Stimulated activated naive CD8-positive, alpha-beta T cell treated with anti-CD3 and anti-CD28 coated beads, Interleukin-15, amount 100 ng/mL, for 72 hours (primary cell): ENCODE results near the gene IGFBPL1.
"Not testable (repeated sequence)": the region's sequence is repeated elsewhere in the genome, so short reads cannot be mapped to it uniquely, and the experiment has no call there.

ENCODE experiments used
- ATAC-seq: fragments of 150-1000 bp; cut with Tn5 transposase; 2 replicates; pipeline ENCODE4 v1.10.0; 2021; ENCODE audit warnings: mild to moderate bottlenecking, moderate library complexity
- DNase-seq, 2 donors: peaks; one replicate each; pipeline ENCODE4 v3.0.0; 2021 to 2022
- H3K27ac Mint-ChIP-seq, 2 donors: one replicate each; pipeline ENCODE4 v1.8.0; 2022; ENCODE audit warnings: mild to moderate bottlenecking in 2 of 2, mixed read lengths in 2 of 2, moderate library complexity in 2 of 2
- H3K27me3 Mint-ChIP-seq: one replicate; pipeline ENCODE4 v1.8.0; 2022; ENCODE audit warnings: mixed read lengths
- H3K4me1 Mint-ChIP-seq: one replicate; pipeline ENCODE4 v1.8.0; 2022; ENCODE audit warnings: mild to moderate bottlenecking, mixed read lengths
- H3K4me3 Mint-ChIP-seq, 2 donors: one replicate each; pipeline ENCODE4 v1.8.0; 2022; ENCODE audit warnings: mild to moderate bottlenecking in 2 of 2, mixed read lengths in 2 of 2, moderate library complexity in 1 of 2
- H3K9me3 Mint-ChIP-seq, 2 donors: one replicate each; pipeline ENCODE4 v1.8.0; 2022; ENCODE audit warnings: mixed read lengths in 2 of 2

Gene IGFBPL1

DNA sequence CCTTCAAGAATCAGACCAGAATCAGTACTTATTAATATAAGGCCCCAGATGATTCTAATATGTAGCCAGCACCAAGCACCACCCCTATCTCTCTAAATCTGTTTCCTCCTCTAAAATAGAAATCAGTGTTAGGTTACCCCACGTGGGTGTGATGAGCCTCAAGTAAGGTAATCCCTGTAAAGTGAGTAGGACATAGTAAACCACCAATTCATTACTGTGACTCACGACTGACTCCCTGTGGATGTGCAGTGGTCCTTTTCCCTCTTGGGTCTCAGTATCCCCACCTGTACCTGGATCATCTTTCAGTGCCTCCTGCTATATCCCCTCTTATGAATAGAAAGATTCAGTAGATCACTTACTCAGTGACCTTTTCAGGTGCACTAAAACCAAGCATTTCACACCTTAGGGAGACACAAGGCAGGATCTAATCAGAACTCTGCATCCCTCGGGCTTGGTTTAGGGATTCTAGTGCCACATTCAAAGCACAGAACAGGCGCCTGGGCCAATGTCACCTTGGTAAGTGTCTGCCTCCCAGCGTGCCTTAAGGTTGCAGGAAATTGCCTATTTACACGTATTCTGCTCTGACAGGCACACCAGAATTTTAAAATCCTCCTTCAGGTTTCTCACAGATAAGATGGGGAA lies 43.9 kb downstream of the IGFBPL1 start:
- no peak overlapping the region for H3K27ac Mint-ChIP-seq
- H3K9me3 Mint-ChIP-seq: peaks cover 6 to 11% of the 10 kb centered on the region in 2 donors
- H3K4me1 Mint-ChIP-seq: no peaks in the 10 kb centered on the region
- H3K27me3 Mint-ChIP-seq: peaks cover 15% of the 10 kb centered on the region
- ATAC-seq: no peak
- DNase-seq: no peak
- no peak overlapping the region for H3K4me3 Mint-ChIP-seq

DNA sequence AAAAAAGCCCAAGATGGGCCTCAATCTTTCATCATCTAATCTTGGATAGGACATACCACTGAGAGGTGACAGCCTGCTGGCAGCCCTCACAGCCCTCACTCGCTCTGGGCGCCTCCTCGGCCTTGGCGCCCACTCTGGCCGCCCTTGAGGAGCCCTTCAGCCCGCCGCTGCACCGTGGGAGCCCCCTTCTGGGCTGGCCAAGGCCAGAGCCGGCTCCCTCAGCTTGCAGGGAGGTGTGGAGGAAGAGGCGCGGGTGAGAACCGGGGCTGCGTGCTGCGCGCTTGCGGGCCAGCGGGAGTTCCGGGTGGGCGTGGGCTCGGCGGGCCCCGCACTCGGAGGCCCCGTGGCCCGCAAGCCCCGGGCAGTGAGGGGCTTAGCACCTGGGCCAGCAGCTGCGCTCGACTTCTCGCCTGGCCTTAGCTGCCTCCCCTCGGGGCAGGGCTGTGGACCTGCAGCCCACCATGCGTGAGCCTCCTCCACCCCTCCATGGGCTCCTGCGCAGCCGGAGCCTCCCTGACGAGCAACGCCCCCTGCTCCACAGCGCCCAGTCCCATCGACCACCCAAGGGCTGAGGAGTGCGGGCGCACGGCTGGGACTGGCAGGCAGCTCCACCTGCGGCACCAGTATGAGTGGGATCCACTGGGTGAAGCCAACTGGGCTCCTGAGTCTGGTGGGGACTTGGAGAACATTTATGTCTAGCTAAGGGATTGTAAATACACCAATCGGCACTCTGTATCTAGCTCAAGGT lies 46.7 kb downstream of the IGFBPL1 start:
- not testable (repeated sequence) for DNase-seq, H3K4me1 Mint-ChIP-seq, H3K27ac Mint-ChIP-seq, H3K27me3 Mint-ChIP-seq, H3K4me3 Mint-ChIP-seq, H3K9me3 Mint-ChIP-seq
- peak; percentile 42 for ATAC-seq

DNA sequence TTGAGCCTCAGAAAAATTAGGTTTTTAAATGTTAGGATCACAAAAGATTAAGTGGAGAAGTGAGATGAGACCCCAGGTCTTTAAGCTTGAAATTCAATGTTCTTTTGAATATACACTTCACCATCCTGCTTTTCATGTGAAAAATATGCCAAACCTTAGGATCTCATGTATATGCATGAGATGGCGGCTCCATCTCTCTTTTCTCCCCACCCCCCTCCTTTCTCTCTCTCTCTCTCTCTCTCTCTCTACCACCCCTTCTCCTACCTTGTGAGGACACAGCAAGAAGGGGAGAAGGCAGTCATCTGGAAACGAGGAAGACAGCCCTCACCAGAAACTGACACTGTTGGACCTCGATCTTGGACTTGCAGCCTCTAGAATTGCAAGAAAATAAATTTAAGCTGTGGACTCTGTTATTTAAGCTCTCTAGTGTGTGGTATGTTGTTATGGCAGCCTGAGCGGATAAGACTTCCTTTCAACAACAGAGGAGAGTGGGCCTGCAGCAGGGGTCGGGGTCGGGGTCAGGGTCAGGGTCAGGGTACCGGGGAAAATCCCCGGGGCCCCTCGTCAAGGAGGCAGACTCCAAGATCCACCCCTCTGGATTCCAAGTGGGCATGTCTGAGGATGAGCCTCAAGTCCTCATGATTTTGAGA lies 48.1 kb downstream of the IGFBPL1 start:
- ATAC-seq: no peak
- Mint-ChIP-seq H3K4me3 (no peak overlapping the region), H3K4me1 (no peaks in the 10 kb centered on the region), H3K27me3 (peaks cover 8% of the 10 kb centered on the region), H3K27ac (no peak overlapping the region), H3K9me3 (no peaks in the 10 kb centered on the region)
- DNase-seq: no peak

DNA sequence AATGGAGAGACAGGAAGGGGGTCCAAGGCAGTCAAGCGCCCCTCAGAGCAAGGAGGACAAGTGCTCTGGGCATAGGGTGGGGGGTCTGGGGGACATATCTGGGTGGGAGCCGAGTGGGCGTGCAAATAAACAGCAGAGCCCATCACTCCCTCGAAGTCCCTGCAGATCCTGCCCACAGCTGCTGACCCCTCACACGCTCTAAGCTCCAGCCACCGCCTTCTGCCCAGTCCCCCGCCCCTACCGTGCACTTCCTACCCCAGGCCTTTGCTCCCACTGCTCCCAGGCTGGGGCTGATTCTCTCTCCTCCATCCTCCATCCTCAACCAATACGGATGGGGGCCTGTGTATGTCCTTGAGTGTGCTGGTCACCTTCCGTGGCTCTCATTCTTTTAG lies 48.7 kb downstream of the IGFBPL1 start:
- no peaks in the 10 kb centered on the region for H3K9me3 Mint-ChIP-seq
- H3K27me3 Mint-ChIP-seq: peaks cover 8% of the 10 kb centered on the region
- DNase-seq: no peak
- H3K27ac Mint-ChIP-seq: no peak overlapping the region
- no peak overlapping the region for H3K4me3 Mint-ChIP-seq
- ATAC-seq: no peak
- H3K4me1 Mint-ChIP-seq: no peaks in the 10 kb centered on the region

DNA sequence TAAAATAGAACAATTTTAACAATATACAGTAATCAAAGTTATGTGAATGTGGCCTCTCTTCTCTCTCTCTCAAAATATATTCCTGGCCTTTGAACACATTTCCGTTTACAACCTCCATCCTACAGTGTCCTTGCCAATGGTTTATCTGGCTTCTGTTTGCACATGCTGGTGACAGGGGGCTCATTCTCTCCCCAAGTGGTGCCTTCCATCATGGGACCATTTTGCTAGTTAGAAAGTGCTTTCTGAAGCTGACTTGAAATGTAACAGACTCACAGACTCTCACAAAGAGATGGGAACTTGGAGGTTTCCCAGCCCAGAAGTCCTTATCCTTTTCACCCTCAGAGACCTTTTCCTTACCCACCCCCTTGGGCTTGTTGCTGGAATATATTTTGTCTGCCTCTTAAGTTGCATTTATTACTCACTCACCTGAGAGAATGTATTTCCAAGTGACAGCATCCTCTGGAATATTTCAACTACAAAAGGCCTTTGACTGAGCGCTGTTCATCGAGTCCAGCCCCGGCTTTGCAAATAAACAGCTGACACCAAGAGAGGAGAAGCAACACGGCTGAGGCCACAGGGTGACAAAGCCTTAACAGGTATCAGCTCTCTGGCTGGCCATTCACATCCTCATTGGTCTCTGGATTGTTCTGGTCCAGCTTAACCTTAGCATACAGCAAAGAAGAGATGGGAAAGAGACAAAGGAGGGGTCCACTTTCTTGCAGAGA lies 49.2 kb downstream of the IGFBPL1 start:
- ATAC-seq (no peak), DNase-seq (no peak)
- Mint-ChIP-seq H3K4me1 (no peaks in the 10 kb centered on the region), H3K27me3 (peaks cover 10% of the 10 kb centered on the region), H3K9me3 (no peaks in the 10 kb centered on the region), H3K27ac (no peak overlapping the region), H3K4me3 (no peak overlapping the region)

DNA sequence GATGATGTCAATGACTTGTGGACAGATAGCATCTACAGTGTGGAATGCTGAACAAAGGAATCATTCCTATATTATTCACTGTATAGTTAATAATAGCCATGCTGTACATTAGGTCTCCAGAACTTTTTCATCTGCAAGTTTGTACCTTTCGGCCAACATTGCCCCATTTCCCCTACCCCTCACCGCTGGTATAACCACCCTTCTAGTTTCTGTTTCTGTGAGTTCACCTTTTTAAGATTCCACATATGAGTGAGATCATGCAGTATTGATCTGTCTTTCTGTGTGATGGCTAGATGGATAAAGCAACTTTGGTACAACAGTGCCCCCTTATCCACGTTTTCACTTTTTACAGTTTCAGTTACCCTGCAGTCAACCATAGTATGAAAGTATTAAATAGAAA lies 50.6 kb downstream of the IGFBPL1 start:
- H3K27me3 Mint-ChIP-seq: peaks cover 16% of the 10 kb centered on the region
- no peaks in the 10 kb centered on the region for H3K4me1 Mint-ChIP-seq
- no peak overlapping the region for H3K4me3 Mint-ChIP-seq
- DNase-seq: no peak
- no peak for ATAC-seq
- no peak overlapping the region for H3K27ac Mint-ChIP-seq
- no peaks in the 10 kb centered on the region for H3K9me3 Mint-ChIP-seq

DNA sequence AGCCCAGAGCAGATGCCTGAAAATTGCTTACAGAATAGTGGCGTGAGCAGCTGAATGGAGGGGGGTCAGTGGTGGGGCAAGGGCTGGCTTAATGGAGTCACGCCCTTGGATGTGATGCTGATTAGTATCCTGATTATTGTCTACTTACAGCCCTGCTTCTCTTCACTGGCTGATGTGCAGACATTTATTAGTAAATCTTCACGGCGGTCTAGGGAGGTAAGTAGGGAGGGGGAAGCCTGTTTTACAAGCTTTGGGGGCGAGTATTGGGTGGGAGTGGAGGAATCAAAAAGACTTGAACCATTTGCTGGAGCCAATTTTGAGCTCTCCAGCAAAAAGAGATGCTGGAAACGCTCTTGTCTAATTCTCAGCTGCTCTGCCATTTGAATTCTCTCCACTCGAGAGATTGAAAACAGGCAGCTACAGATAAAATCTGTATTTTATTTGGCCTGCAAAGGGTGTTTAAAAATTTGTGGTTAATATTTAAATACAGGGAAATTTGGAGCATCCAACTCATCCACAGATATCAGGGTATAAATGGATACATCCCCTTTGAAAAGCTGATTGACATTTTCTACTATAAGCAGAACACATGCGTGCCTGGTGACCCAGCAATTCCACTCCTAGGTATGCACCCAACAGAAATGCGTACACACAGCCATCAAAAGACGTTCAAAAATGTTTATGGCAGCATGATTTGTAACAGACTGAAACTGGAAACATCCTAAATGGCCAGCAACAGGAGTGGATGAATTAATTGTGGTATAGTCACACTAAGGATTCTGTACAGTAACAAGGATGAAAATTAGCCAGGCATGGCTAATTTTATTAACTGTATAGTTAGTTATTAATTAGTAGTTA lies 51.3 kb downstream of the IGFBPL1 start:
- Mint-ChIP-seq H3K4me3 (no peak overlapping the region), H3K27ac (no peak overlapping the region), H3K9me3 (no peaks in the 10 kb centered on the region), H3K27me3 (peaks cover 16% of the 10 kb centered on the region), H3K4me1 (no peaks in the 10 kb centered on the region)
- ATAC-seq (no peak), DNase-seq (no peak)

DNA sequence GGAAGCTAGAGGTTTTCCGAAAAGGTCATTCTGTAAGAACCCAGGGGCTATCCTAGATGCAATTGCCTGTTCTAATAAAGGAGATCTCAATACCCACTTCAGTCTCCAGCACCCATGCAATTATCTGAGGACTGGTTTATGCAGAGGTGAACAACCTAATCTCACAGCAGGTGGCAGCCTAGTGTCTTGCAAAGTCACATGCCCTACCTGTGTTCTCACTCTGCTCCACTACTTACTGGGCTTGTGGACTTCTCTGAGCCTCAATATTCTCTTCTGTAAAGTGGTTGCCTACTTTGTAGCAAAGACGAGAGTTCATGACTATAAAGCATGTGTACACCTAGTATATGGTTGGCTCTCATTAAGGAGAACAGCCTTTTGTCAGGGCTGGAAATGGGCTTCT lies 52.8 kb downstream of the IGFBPL1 start:
- Mint-ChIP-seq H3K27me3 (peaks cover 16% of the 10 kb centered on the region), H3K4me3 (no peak overlapping the region), H3K27ac (no peak overlapping the region), H3K9me3 (no peaks in the 10 kb centered on the region), H3K4me1 (no peaks in the 10 kb centered on the region)
- peak; percentile 75 for ATAC-seq
- DNase-seq: peak in 1 of 2 donors; percentile 17

DNA sequence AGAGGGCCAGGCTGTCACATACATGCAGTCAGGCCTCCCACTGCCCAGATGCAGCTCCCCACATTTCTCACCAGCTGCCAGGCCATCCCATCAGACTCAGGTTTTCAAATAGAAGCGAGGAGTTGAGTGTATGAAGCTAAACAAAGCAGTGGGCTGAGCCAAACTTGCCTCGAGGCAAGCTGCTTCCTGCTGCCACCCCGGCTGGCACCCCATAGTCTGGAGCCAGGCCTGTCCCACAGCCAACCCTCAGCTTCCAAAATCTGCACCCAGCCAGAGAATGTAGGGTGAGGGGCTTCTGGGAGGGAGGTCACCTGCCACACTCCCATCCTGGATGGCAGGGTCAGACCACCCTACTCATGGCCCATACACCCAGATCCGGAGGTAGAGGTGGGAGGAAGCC lies 54.1 kb downstream of the IGFBPL1 start:
- H3K27ac Mint-ChIP-seq: no peak overlapping the region
- no peak for ATAC-seq
- H3K27me3 Mint-ChIP-seq: peaks cover 16% of the 10 kb centered on the region
- no peak for DNase-seq
- no peak overlapping the region for H3K4me3 Mint-ChIP-seq
- no peaks in the 10 kb centered on the region for H3K4me1 Mint-ChIP-seq
- no peaks in the 10 kb centered on the region for H3K9me3 Mint-ChIP-seq

DNA sequence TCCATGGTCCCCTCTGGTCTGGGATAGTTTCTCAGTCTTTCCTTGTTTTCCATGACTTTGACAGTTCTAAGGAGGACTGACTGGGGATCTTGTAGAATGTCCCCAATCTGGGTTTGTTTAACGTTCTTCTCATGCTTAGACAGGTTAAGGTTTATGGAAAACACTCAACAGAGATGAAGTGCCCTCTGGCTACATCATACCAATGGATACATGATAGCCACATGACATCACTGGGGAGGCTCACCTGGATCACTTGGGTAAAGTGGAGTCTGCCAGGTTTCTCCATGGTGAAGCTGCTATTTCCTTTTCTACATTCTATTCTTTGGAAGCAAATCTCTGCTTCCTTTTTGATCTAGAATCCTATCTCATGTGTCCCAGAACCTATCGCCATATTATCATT lies 55.5 kb downstream of the IGFBPL1 start:
- H3K9me3 Mint-ChIP-seq: no peaks in the 10 kb centered on the region
- DNase-seq: no peak
- ATAC-seq: no peak
- H3K4me1 Mint-ChIP-seq: no peaks in the 10 kb centered on the region
- H3K27ac Mint-ChIP-seq: no peak overlapping the region
- no peak overlapping the region for H3K4me3 Mint-ChIP-seq
- H3K27me3 Mint-ChIP-seq: peaks cover 23% of the 10 kb centered on the region

DNA sequence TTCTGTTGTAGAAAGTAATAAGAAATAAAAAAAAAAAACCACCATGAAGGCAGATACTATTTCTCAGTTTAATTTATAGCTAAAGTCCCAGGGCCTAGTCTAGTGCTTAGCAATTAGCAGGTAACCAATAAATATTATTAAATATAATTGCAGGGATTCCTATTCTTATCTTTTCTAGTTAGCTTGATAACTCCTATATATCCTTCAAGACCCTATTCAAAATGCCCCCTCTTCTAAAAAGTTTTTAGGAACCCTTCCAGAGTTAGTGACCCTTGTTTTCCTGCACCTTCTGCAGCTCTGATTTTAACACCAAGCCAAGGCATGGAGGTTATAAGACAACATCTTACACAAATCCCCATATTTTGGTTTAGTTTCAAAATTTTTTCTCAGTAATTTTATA lies 56.4 kb downstream of the IGFBPL1 start:
- no peak overlapping the region for H3K27ac Mint-ChIP-seq
- no peak for ATAC-seq
- H3K4me1 Mint-ChIP-seq: no peaks in the 10 kb centered on the region
- DNase-seq: no peak
- no peak overlapping the region for H3K4me3 Mint-ChIP-seq
- H3K9me3 Mint-ChIP-seq: no peaks in the 10 kb centered on the region
- peaks cover 23% of the 10 kb centered on the region for H3K27me3 Mint-ChIP-seq

DNA sequence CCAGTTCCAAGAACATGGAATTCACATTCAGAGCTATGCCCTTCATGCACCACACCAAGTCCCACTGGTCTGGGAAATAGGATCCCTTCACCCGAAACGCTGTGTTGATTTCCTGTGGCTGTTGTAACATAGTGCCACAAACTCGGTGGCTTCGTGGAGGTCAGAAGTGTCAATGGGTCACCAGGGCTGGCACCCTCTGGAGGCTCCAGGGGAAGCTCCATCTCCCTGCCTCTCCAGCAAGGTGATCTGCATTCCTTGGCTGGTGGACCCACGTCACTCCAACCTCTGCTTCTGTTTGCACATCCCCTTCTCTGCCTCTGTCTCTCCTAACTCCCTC lies 60.7 kb downstream of the IGFBPL1 start:
- Mint-ChIP-seq H3K27me3 (peaks cover 8% of the 10 kb centered on the region), H3K4me1 (no peaks in the 10 kb centered on the region), H3K4me3 (no peak overlapping the region), H3K9me3 (no peaks in the 10 kb centered on the region), H3K27ac (no peak overlapping the region)
- ATAC-seq (no peak), DNase-seq (no peak)

DNA sequence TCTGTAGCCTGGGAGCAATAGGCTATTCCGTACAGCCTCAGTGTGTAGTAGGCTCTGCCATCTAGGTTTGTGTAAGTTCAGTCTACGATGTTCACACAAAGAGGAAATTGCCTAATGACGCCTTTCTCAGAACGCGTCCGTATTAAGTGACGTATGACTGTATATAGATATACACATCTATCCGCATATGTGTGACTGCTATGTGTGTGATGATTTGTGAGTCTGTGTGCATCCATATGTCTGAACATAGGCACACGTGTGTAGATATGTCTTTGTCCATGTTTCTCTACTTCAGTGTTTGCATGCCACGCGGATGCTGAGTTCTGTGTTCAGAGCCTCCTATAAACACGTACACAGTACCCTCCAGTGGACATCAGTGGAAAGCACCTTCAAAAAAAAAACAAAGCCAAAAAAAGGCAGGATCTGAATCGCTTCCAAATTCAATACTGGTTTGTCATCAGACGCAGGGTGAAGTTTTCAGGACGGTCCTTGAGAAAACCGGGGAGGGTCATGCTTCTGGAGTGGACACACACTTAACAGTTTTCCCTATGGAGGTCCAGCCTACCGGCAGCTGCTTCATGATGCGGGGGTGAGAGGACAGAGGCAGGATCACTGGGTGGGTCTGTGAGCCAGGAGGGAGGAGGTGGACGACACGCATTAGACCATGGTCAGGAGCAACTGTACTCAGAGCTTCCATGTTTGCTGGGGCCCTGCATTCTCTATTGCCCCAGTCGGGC lies 61.2 kb downstream of the IGFBPL1 start:
- Mint-ChIP-seq H3K27ac (peak overlapping the region in 1 of 2 donors; percentile 5), H3K4me3 (peak overlapping the region in 1 of 2 donors; percentile 27), H3K9me3 (no peaks in the 10 kb centered on the region), H3K4me1 (no peaks in the 10 kb centered on the region), H3K27me3 (peaks cover 8% of the 10 kb centered on the region)
- ATAC-seq (peak; percentile 78), DNase-seq (peak; percentile 14 to 15)

DNA sequence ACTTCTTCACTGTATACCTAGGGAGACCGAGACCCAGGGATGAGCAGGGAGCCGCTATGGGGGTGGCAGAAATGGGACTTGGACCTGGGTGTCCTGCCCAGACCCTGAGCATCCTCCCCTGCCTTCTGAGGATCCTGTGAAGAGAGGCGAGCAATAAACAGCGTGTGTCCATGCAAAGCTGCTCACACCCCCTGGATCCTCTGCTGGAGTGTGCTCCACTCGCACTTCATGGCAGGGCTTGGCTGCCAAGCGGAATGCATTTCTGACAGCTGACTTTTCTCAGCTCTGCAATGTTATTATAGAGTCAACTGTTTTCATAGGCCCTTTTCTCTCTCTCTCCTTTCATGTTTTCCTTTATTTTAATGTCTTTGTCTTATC lies 62.8 kb downstream of the IGFBPL1 start:
- H3K4me1 Mint-ChIP-seq: no peaks in the 10 kb centered on the region
- no peak overlapping the region for H3K27ac Mint-ChIP-seq
- ATAC-seq (no peak), DNase-seq (no peak)
- H3K9me3 Mint-ChIP-seq: no peaks in the 10 kb centered on the region
- peaks cover 8% of the 10 kb centered on the region for H3K27me3 Mint-ChIP-seq
- H3K4me3 Mint-ChIP-seq: no peak overlapping the region
